ENCODE measurements around the gene CGNL1.

DNA sequence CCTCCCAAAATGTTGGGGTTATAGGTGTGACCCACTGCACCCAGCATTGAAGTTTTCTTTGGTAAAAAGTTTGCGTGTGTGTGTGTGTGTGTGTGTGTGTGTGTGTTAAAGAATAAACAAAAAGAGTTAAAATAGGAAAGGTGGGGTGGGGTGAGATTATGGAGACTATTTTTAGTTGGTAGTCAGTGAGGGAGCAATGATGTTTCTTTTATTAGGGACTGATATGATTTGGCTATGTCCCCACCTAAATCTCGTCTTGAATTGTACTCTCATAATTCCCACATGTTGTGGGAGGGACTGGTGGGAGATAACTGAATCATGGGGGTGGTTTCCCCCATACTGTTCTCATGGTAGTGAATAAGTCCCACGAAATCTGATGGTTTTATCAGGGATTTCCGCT is 92.2 kb downstream of the CGNL1 start:
- TF ChIP-seq, protein P1, sequence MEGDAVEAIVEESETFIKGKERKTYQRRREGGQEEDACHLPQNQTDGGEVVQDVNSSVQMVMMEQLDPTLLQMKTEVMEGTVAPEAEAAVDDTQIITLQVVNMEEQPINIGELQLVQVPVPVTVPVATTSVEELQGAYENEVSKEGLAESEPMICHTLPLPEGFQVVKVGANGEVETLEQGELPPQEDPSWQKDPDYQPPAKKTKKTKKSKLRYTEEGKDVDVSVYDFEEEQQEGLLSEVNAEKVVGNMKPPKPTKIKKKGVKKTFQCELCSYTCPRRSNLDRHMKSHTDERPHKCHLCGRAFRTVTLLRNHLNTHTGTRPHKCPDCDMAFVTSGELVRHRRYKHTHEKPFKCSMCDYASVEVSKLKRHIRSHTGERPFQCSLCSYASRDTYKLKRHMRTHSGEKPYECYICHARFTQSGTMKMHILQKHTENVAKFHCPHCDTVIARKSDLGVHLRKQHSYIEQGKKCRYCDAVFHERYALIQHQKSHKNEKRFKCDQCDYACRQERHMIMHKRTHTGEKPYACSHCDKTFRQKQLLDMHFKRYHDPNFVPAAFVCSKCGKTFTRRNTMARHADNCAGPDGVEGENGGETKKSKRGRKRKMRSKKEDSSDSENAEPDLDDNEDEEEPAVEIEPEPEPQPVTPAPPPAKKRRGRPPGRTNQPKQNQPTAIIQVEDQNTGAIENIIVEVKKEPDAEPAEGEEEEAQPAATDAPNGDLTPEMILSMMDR (IDR thresholded peaks at IDR 0.05), result no peak
- TF ChIP-seq POLR2A (IDR thresholded peaks at IDR 0.05), result no peak
